BE2C (cell line): ENCODE data around the gene ADRB2.

Experiments
- DNase-seq: peaks from one replicate; pipeline ENCODE4 v3.0.0-alpha.2; 2020
- H3K27me3 ChIP-seq: fragments of 250-450 bp; sonication (Bioruptor Pico); 2 replicates; pipeline ENCODE4 v1.5.1; 2020; ENCODE audit warnings: mild to moderate bottlenecking
- H3K36me3 ChIP-seq: fragments of 250-450 bp; sonication (Bioruptor Pico); 2 replicates; pipeline ENCODE4 v1.5.1; 2020; ENCODE audit warnings: mild to moderate bottlenecking
- H3K4me1 ChIP-seq: fragments of 250-450 bp; sonication (Bioruptor Pico); 2 replicates; pipeline ENCODE4 v1.5.1; 2020
- H3K4me3 ChIP-seq: 2 replicates; pipeline ENCODE4 v1.5.1; 2011; ENCODE audit warnings: low read depth, low read length
- H3K9me3 ChIP-seq: fragments of 250-450 bp; sonication (Bioruptor Pico); 2 replicates; pipeline ENCODE4 v1.5.1; 2020
- CTCF ChIP-seq: IDR thresholded peaks from 2 replicates; pipeline ENCODE4 v1.5.1; 2012; ENCODE audit warnings: mild to moderate bottlenecking, low read depth, low read length

Gene ADRB2

GRCh38 chr5:148831590-148832565 is 5.5 kb downstream of the ADRB2 start:
- no peak for DNase-seq
- no peak for TF ChIP-seq CTCF
- H3K9me3 ChIP-seq = no peaks in the 10 kb centered on the region
- H3K27me3 ChIP-seq = no peaks in the 10 kb centered on the region
- no peaks in the 10 kb centered on the region for H3K4me1 ChIP-seq
- H3K36me3 ChIP-seq = no peaks in the 10 kb centered on the region
- no peak overlapping the region for H3K4me3 ChIP-seq

GRCh38 chr5:148833122-148833521 is 6.7 kb downstream of the ADRB2 start:
- no peak for TF ChIP-seq CTCF
- Histone ChIP-seq H3K27me3 (no peaks in the 10 kb centered on the region), H3K4me3 (no peak overlapping the region), H3K36me3 (no peaks in the 10 kb centered on the region), H3K9me3 (no peaks in the 10 kb centered on the region), H3K4me1 (no peaks in the 10 kb centered on the region)
- no peak for DNase-seq

- Histone ChIP-seq H3K36me3 (no peaks in the 10 kb centered on the region), H3K27me3 (no peaks in the 10 kb centered on the region), H3K4me1 (no peaks in the 10 kb centered on the region), H3K9me3 (no peaks in the 10 kb centered on the region), H3K4me3 (no peak overlapping the region)
- DNase-seq = no peak
- TF ChIP-seq CTCF = no peak
These were observed 7.5 kb downstream of the ADRB2 start for GRCh38 chr5:148833925-148834324.

- no peaks in the 10 kb centered on the region for H3K9me3 ChIP-seq
- no peak for TF ChIP-seq CTCF
- no peak for DNase-seq
- H3K4me3 ChIP-seq = no peak overlapping the region
- no peaks in the 10 kb centered on the region for H3K4me1 ChIP-seq
- H3K27me3 ChIP-seq = no peaks in the 10 kb centered on the region
- no peaks in the 10 kb centered on the region for H3K36me3 ChIP-seq
These were observed 8.3 kb downstream of the ADRB2 start for GRCh38 chr5:148834689-148835088.

GRCh38 chr5:148836272-148837250 is 10.2 kb downstream of the ADRB2 start:
- Histone ChIP-seq H3K27me3 (no peaks in the 10 kb centered on the region), H3K4me1 (no peaks in the 10 kb centered on the region), H3K9me3 (no peaks in the 10 kb centered on the region), H3K36me3 (no peaks in the 10 kb centered on the region), H3K4me3 (no peak overlapping the region)
- no peak for TF ChIP-seq CTCF
- no peak for DNase-seq
